ENCODE results near the gene PLA2G3.

Gene PLA2G3

GRCh38 chr22:31144223-31144622 lies 3.9 kb upstream of the PLA2G3 start:
- no peak for DNase-seq

DNA sequence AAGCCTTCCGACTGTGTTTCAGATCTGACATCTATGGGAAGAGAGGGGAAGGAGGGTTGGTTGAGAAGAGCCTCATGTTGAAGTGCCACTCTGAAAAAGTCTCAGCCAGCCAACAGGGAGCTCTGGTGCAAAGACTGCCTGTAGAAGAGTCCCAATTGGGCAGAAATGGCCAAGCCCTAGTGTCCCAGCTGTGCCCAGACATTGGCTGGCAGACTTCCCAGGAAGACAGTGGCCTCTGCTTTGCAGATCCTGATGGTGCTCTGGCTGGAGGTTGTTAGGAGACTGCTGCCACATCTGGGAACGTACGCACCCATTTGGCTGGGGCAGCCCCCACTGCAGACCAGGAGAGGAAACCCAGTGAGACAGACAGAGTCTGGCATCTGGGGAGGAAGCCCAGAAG lies 3.2 kb upstream of the PLA2G3 start:
- peak; percentile 19 to 72 for DNase-seq

- DNase-seq = no peak
Observed at GRCh38 chr22:31143038-31143437, 2.7 kb upstream of the PLA2G3 start.

GRCh38 chr22:31142285-31142684 lies 2.0 kb upstream of the PLA2G3 start:
- DNase-seq = no peak

- no peak for DNase-seq
Observed at GRCh38 chr22:31141551-31141950, 1.2 kb upstream of the PLA2G3 start.

- DNase-seq = peak in 1 of 2 experiments; percentile 70
Observed at GRCh38 chr22:31140746-31141145, 438 bp upstream of the PLA2G3 start.

DNA sequence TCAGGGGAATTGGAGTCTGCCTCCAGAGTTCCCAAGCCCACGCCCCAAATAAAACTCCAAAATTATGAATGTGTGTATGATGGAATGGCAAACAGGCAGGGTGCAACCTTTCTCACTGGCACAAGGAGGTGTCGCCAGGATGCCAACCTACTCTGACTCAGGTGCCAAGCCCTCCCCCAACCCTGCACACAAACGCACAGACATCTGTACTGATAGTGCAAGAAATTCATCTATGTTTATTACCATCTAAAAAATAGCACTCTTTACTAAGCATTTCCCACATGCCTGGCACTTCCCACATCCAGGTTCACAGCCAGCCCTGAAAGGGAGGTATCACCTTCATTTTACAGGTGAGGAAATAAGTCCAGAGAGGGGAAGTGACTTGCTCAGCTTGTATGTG lies 1.2 kb downstream of the PLA2G3 start:
- DNase-seq = no peak

- no peak for DNase-seq
Observed at GRCh38 chr22:31138126-31138525, 2.2 kb downstream of the PLA2G3 start.

DNA sequence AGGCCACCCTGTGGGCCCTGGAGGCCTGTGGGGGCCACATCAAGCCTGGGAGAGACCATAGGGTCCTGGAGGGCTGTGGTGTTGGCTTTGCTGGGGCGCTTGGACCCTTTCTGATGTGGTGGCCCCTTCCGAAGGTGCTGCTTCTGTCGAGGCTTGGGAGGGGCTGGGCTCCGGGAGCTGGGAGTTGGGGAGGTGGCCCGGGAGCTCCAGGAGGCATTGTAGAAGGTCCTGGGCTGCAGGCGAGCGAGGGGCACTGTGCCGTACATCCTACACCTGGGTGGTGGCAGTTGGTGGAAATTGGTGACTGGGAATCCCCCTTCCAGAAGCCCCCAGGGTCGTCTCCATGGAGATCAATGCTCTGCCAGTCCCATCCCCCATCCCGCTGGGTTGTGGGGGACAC lies 2.6 kb downstream of the PLA2G3 start:
- DNase-seq = no peak

GRCh38 chr22:31136711-31137110 lies 3.6 kb downstream of the PLA2G3 start:
- no peak for DNase-seq

GRCh38 chr22:31136155-31136554 lies 4.2 kb downstream of the PLA2G3 start:
- no peak for DNase-seq

DNA sequence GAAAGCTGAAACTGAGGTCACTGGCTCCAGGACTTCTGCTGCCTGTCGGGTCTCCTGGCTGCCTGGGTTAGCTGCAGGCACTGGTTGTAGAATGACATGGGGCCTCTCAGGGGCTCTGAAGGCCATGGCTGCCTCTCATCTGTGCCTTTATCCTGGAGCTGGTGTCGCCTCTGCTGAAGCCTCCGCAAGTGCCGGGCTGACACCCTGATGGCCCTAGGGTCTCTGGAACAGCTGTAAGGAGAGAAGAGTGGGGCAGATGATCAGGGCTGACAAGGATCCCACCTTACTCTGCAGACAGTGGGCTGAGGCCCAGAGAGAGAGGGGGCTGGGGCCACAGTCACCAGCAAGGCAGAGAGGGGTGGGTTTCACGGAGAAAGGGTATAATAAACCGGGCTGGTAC lies 4.6 kb downstream of the PLA2G3 start:
- no peak for DNase-seq

DNA sequence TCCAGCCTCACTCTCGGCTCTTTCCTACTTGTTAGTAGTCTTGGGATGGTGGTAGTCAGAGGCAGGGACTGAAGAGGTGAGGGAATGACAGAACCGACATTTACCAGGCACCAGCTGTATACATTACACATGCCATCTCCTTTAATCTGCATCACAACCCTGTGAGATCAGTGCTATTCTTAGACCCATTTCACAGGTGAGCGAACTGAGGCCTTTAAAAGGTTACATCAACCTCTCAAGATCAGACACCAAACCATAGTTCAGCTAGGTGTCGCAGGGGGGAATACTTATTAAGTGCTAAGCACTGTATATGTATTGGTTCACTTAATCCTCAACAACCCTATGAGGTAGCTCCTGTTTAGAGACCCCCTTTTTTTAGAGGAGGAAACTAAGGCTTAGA lies 5.6 kb downstream of the PLA2G3 start:
- DNase-seq = no peak

GRCh38 chr22:31133911-31134310 lies 6.4 kb downstream of the PLA2G3 start:
- DNase-seq = no peak

GRCh38 chr22:31130873-31131272 lies 9.4 kb downstream of the PLA2G3 start:
- no peak for DNase-seq

DNA sequence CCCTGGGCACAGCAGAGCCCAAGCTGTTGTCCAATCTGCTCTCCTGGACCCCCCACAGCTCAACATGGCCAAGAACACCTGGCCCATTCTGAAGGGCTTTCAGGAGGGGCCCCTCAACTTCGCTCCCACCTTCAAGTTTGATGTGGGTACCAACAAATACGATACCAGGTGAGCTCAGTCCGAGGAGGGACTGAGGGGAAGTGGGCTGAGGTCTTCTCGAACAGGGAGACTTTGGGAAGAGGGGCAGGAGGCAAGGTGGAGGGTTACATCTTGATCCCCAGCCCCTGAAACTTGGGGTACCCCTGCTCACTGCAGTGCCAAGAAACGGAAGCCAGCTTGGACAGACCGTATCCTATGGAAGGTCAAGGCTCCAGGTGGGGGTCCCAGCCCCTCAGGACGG lies 12.2 kb downstream of the PLA2G3 start:
- DNase-seq = no peak

DNA sequence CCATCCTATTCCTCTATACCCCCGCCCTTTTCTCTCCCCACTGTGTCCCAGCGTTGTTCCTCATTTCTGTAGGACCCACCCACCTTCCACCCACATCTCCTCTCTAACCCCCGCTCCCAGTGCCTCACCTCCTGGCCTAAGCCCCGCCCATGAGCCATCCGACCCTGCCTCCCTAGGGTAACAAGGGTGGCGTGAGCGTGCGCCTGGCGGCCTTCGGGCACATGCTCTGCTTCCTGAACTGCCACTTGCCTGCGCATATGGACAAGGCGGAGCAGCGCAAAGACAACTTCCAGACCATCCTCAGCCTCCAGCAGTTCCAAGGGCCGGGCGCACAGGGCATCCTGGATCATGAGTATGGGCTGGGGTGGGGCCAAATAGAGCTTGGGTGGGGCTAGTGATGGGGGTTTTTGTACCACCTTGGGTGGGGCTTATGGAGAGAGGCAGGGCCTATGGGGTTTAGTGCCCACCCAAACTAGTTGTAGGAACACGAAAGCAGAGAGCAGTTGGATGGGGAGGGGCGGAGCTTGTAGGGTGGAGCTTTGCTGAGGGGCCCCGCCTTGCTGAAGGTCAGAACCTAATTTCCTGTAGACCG lies 13.0 kb downstream of the PLA2G3 start:
- DNase-seq = no peak

GRCh38 chr22:31126869-31127175 lies 13.5 kb downstream of the PLA2G3 start:
- no peak for DNase-seq

- no peak for DNase-seq
Observed at GRCh38 chr22:31126128-31126868, 14.0 kb downstream of the PLA2G3 start.

DNA sequence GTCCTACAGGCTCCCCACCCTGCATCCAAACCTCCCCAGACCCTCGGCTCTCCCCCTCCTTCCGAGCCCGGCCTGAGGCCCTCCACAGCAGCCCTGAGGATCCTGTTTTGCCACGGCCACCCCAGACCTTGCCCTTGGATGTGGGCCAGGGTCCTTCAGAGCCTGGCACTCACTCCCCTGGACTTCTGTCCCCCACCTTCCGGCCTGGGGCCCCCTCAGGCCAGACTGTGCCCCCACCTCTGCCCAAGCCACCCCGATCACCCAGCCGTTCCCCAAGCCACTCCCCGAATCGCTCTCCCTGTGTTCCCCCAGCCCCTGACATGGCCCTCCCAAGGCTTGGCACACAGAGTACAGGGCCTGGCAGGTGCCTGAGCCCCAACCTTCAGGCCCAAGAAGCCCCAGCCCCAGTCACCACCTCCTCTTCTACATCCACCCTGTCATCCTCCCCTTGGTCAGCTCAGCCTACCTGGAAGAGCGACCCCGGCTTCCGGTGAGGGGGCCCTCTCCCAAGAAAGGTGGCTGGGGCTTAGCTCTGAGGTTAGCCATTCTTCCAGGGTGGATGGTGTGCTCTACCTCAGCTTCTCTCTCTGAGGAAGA lies 14.7 kb downstream of the PLA2G3 start:
- DNase-seq = no peak

DNA sequence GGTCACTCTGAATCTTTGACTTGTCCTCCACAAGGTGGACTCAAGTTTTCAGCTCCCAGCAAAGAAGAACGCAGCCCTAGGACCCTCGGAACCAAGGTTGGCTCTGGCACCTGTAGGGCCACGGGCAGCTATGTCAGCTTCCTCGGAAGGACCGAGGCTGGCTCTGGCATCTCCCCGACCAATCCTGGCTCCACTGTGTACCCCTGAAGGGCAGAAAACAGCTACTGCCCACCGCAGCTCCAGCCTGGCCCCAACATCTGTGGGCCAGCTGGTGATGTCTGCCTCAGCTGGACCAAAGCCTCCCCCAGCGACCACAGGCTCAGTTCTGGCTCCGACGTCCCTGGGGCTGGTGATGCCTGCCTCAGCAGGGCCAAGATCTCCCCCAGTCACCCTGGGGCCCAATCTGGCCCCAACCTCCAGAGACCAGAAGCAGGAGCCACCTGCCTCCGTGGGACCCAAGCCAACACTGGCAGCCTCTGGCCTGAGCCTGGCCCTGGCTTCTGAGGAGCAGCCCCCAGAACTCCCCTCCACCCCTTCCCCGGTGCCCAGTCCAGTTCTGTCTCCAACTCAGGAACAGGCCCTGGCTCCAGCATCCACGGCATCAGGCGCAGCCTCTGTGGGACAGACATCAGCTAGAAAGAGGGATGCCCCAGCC lies 15.4 kb downstream of the PLA2G3 start:
- DNase-seq = peak in 1 of 2 experiments; percentile 22

DNA sequence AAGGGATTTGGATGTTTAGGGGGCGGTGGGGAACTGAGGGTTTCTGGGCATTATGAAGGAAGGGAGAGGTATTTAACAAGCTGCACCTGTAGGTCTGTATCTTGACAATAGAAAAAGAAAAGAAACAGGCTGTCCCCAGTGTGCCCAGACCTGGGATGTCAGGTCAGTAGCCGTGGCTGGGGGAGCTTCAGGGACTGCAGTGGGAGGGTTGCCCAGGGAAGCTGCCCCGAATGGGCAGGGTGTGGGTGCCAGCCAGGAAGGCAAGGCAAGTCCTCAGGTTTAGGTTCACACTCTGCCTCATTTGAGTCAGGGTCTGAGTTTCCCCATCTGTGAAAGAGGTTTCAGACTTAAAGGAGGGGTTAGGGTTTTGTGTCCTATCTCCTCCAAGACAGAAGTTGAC lies 16.0 kb downstream of the PLA2G3 start:
- DNase-seq = no peak

DNA sequence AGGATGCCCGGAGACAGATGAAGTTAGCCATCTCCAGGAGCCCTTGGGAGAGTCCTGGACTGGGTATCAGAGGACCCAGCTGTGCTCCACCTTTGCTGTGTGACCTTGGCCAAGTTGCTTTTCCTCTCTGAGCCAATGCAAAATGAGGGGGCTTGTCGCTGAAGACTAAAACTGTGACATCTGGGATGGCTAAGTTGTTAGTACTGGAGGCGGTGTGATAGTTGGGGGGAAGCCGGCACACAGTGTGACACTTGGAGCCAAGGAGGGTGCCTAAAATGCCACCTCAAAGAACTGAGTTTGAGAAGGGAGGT lies 17.1 kb downstream of the PLA2G3 start:
- DNase-seq = no peak

DNA sequence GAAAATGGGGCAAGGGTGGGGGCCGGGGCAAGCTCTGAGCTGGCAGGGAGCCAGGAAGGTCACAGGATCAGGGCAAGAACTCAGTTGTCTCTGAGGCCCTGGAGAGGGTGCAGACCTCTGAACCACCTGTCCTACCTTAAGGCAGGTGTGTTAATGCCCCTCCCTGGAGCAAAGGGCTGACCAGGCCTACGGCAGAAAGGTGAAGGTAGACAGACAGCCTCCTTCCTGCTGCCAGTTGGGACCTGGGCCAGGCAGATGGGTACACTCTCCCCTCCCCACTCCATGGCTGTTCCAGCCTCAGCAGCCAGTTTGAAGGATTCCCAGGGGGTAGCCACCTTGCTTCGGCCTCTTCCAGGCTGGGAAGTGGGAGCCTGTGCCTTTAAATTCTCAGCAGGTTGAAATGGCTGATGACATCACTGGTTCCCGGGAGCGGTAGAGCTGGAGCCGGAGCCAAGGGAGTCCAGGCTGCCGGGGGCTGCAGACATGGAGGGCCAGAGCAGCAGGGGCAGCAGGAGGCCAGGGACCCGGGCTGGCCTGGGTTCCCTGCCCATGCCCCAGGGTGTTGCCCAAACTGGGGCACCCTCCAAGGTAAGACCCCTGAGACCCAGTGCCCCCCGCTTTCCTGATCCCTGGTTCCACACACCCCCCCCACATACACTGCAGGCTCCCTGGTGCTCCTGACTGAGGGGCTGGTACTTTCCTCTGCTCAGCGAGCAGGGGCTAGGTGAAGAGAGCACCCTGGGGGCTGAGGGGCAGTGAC lies 17.6 kb downstream of the PLA2G3 start, which contains the start of gene INPP5J:
Gene INPP5J, plus strand, starts transcription at position 435 of the 760 bp plus-strand sequence. Its CDS starts 49 bp downstream, at position 484.
- DNase-seq = peak; percentile 50 to 78
